Stromal cell of bone marrow (primary cell): Measurements from ENCODE around the gene GIT1.
A peak's percentile ranks its signal among the peaks of the same experiment; 100 is the strongest.

Experiments used
- DNase-seq: peaks from one replicate; pipeline ENCODE4 v3.0.0-alpha.2; 2012; ENCODE audit warnings: low read depth

The GIT1 gene

DNA sequence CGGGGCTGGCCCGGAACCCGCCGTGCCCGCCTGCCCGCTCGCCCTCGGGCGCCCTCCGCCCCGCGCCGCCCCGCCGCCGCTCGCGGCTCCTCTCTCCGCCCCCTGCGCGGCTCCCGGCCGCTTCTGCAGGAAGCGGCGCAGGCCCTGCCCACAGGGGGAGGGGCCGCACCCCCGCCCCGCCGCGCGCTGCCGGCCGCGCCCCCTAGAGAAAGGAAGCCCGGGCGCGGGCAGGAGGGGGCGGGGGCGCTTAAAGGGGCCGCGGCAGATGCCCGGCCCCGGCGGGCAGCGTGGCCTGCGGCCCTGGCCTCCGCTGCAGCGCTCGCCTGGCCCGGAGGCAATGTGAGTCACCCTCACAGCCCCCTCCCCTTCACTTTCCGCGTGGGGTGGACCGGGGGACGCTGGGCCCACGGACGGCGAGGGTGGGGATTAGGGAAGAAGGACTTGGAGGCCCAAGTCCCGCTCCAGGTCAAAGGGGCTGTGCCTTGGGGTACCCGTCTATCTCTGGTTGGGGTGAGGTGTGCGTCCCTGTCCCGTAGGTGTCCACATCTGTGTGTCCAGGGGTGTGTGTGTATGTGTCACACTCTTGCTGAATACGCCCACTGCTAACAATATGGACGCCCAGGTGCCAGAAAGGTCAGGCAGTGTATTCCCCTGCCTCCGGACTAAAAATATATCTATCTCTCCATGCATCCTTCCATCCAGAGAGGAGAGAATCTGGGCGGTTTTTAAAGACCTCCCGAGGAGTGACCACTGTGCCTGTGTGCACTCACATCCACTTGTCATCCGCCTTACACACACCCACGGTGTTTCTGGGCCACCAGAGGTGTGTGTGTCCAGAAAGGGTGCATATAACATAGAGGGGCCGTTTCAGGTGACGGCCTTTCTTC, at the start of gene GIT1:
Gene GIT1, minus strand, starts transcription at position 125 of the 887 bp plus-strand sequence. CDS start 270 bp downstream, outside the sequence.
- peak; percentile 76 for DNase-seq

DNA sequence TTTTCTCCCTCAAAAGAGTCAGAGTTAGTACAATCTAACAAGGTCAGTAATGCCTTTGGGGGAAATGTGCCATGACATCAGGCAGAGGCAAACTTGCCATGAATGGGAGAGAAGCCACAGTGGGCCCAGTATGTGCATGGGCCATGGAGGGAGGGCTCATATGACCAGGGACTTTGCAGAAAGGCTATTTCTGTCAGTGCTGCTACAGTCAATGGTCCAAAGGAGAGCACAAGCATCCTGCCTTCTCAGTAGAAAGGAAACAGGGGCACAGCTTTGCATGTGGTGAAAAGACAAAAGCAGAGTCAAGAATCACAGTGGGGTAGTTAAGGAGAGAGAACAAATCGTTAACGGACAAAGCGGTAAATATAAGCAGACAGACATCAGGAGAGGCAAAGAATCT, 44.4 kb upstream of the GIT1 start:
- DNase-seq, result no peak

DNA sequence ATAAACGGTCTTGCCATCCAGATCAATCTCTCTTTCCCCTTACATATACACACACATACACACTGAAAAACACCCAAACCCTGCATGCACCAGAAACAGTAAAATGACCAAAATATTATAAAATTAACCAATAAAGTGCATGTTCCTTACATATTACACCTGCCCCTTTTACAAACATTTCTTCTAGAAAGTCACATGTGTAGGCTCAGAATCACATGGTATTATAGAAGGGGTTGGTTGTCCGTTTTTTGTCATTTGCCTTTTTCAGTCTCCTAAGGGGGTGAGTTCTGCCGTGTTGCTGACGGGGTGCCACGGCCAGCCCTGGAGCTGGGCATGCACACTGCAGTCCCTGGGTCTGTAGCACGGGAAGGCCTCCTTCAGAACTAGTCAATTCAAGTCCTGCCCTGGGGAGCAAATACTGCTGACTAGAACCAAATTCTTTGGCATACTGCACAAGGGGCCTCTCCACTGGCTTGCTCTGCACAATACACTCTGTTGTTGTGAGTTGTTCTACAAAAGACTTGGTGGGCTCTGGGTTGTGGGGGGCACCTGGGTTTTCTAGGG, 41.3 kb upstream of the GIT1 start:
- no peak for DNase-seq

DNA sequence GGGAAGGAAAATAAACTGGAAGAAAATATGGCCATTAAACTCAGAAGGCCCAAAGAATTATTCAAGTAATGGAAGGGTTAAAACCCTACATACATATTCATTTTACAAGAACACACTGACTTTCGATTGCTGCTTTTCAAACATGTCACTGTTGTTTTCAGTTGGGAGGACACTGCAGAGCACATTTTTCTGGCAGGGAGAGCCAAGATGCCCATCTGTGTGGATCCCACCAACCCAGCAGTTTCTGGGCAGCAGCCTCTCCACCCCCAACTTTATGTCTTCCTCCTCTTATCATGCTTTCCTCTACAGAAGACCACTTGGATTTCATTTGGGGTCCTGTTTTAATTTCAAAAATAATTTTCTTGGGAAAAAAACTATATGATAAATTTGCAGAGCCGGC, 40.4 kb upstream of the GIT1 start:
- DNase-seq, result no peak

DNA sequence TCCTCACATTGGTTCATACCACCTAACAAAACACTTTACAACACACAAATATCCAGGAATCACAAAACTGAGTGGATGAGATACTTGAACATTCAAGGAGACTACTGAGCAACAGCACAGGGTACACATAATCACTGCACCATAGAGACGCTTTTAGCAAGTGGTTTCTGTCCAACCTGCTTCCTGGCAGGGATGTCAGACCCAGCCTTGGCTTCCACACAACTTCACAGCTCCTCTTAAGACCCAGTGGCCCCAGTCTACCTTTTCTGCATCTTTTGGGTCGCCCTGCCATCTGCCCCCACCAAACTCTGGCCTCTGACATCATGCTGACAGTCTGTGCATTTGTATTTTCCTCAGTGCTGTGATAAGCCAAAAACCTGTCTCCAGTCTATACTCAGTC, 39.2 kb upstream of the GIT1 start:
- DNase-seq, result no peak

DNA sequence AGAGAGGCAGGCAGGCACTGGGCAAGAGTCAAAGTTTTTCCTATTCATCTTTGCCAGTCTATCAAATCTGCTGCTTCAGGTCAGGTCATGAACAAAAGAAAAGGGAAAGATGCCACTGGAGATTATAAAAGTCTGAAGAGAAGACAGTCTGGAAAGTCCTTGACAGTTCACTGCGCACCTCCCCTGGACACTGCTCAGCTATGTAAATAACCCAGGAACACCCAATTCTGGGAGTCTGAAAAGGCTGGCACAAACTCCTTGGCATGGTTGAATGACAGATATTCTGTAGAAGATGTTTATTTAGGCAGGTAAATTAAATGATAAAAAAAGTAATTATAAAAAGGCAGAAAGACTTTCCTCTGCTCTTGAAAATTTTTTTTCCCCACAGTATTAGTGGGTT, 38.5 kb upstream of the GIT1 start:
- DNase-seq, result no peak

- no peak for DNase-seq
Measured at GRCh38 chr17:29625037-29625750, 35.7 kb upstream of the GIT1 start.

GRCh38 chr17:29624586-29624985, 35.1 kb upstream of the GIT1 start:
- no peak for DNase-seq

DNA sequence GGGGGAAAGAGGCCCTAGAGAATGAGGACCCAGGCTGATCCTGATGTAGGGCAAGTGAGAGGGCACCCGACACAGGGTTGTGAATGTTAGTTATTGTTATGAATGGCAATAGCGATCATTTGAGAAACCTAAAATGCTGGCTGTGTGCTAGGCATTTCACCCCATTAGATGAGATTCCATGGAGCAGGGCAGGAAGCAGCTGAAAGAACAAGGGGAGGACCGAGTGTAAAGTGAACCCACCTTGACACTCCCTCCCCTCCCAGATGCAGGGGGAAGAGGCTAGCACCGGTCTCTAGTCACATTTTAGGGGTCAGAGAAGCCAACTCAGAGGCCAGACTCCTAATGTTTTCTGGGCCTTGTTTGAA, 33.8 kb upstream of the GIT1 start:
- no peak for DNase-seq

GRCh38 chr17:29622337-29623282, 33.2 kb upstream of the GIT1 start, which contains the start of gene CORO6:
Gene CORO6, minus strand, starts transcription at chr17:29622912. Its CDS starts 1,491 bp downstream, at chr17:29621421.
- DNase-seq, result no peak

DNA sequence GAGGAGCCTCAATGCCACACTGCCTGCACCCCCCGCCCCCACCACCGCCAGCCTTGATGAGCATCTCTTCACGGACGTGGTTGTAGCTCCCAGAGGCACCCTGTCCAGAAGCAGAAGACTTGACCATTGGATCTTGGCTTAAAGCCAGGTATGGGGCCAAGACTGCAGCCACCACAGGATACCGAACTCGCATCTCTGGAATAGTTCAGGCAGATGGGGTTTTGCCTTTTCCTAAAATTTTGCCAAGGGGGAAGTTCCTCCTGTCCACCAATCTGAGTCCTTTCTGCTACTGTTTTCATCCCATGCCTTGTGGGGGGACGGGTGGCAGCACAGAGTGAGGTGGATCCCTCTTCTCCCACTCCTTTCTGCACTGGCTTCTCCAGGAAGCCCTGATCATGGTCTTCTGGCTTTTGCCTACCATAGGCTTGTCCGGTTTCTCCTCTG, 32.3 kb upstream of the GIT1 start:
- no peak for DNase-seq

DNA sequence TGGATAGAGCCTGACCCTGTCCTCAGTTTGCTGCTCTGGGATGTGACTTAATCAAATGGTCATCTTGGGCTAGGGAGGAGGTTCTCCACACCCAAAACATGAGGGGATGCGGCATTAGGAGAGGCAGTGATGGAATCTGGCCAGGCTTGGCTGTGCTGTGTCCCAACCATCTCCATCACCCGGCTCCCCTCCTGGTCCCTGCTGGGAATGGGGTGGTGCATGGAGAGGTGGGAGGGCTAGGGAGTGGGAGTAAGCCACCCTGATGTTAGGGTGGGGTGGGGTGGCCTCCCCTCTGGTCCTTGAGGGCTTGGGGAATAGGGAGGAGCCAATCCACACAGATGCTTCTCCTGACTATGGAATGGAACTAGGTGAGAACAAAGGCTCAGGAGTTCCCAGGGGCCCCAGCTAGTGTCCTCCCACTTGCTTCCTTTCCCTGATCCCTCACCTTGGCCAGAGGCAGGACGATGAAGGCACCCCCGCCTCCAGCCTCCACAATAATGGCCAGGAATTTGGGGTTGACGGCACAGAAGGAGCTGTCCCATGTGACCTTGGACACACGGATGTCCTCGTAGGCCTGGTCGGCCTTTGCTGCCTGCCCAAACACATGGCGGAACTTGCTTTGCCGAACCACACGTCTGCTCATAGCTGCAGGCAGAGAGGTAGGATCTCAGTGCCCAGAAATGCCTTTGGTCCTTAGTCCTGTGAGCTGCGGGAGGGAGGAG, 31.5 kb upstream of the GIT1 start:
- DNase-seq, result no peak

- DNase-seq, result no peak
Measured at GRCh38 chr17:29620271-29620670, 30.8 kb upstream of the GIT1 start.

DNA sequence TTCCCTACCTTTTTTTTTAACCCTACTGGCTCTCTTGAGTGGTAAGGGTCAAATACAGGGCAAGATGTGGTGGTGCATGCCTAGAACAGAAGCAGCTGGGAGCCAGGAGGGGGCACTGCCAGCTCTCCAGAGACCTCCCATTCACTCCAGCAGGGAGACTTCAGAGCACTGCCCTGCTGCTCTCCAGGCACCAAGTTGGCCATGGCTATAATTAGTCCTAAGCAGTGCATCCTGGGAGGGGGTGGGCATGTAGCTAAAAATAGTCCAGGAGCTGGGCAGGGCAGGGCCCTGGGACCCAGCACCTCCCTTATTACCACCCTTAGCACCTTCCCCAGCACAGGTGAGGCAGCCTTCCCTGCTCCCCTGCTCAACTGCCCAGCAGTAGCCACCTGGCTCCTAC, 29.8 kb upstream of the GIT1 start:
- DNase-seq, result no peak

GRCh38 chr17:29618272-29619065, 29.0 kb upstream of the GIT1 start:
- DNase-seq, result no peak

GRCh38 chr17:29617481-29618271, 28.2 kb upstream of the GIT1 start:
- DNase-seq, result no peak

DNA sequence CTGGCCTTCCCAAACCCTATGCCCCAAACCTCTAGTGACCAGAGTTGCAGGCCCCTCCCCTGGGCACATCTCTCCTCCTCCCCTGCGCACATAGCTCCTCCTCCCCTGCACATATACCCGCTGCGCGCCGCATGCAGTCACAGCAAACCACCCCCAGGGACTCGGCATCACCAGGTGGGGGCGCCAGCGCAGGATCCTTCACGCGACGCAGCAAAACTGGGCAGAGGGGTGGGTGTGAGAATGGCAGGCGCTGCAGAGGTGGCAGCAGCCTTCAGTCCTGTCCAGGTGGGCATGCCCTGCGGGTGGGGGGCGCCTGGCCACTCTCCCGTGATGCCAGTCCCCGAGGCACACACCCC, 27.7 kb upstream of the GIT1 start:
- DNase-seq, result no peak

GRCh38 chr17:29616300-29617048, 27.0 kb upstream of the GIT1 start:
- DNase-seq, result no peak
